Measurements from ENCODE around the gene KLF6.

The KLF6 gene

DNA sequence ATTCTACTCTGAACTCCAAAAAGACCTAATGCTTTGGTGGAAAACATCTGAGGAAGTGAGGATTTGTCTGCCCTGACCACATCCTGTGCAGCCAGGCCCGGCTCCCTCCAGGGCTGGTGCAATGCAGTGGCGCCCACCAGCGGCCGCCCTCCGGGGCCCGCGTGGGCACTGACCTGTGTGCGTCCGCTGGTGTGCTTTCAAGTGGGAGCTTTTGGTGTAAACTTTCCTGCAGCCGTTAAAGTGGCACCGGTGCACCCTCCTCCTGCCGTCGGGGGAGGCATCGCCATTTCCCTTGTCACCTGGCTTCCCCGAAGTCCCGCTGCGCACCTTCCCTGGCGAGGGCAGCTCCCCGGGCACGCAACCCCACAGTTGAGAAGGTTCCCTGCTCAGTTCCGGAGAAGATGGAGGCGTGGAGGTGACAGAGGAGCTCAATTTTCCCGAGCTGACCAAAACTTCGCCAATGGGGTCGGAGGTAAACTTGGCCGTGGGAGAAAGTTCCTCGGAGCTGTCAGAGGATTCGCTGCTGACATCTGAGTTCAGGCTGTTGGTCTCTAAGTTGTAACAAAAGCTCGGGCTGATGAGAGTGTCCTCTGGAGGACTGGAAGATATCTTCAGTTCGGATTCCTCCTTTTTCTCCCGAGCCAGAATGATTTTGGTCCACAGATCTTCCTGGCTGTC is 3.4 kb downstream of the KLF6 start:
- Mint-ChIP-seq H3K27ac (no peak overlapping the region), H3K9me3 (no peaks in the 10 kb centered on the region), H3K27me3 (ENCODE audit: low read depth, poor library complexity) (no peaks in the 10 kb centered on the region), H3K36me3 (ENCODE audit: low read depth) (peaks cover 54% of the 10 kb centered on the region), H3K4me1 (peaks cover 52% of the 10 kb centered on the region), H3K4me3 (peak overlapping the region; percentile 98)
- TF ChIP-seq, protein P1, sequence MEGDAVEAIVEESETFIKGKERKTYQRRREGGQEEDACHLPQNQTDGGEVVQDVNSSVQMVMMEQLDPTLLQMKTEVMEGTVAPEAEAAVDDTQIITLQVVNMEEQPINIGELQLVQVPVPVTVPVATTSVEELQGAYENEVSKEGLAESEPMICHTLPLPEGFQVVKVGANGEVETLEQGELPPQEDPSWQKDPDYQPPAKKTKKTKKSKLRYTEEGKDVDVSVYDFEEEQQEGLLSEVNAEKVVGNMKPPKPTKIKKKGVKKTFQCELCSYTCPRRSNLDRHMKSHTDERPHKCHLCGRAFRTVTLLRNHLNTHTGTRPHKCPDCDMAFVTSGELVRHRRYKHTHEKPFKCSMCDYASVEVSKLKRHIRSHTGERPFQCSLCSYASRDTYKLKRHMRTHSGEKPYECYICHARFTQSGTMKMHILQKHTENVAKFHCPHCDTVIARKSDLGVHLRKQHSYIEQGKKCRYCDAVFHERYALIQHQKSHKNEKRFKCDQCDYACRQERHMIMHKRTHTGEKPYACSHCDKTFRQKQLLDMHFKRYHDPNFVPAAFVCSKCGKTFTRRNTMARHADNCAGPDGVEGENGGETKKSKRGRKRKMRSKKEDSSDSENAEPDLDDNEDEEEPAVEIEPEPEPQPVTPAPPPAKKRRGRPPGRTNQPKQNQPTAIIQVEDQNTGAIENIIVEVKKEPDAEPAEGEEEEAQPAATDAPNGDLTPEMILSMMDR (IDR thresholded peaks at IDR 0.05): no peak
- no peak for DNase-seq

DNA sequence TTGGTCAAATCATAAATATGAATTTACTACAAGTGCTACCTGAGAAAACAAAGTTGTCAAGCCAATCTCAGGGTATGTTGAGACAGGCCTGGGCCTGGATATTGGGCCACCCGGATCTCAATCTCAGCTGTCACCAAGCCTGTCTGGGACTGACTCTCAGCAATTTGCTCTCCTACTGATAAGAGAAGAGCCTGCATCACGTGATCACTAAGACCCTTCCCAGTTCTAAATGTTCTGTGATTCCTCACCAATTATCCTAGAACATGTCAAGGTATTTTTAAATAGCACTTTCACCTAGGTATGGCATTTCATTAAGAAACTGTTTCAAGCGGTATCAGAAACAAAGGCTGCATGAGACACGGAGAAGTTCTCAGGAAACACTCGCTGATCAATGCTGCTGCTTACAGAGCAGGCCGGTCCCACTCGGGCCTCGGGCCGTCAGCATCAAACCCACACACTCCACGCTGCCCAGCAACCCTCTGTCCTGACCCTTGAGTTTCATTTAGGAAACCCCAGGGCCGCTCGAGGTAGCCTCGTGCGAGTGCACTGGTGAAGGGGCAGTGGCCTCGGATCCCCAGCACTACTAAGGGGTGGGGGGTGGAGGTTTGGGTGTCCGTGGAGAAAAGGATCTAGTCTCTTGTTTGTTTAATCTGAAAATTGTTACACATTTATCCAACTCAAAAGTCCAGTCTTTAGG is 4.1 kb downstream of the KLF6 start:
- peaks cover 51% of the 10 kb centered on the region for H3K4me1 Mint-ChIP-seq
- no peaks in the 10 kb centered on the region for H3K9me3 Mint-ChIP-seq
- TF ChIP-seq, protein P1 (IDR thresholded peaks at IDR 0.05): no peak
- peaks cover 3% of the 10 kb centered on the region for H3K27me3 Mint-ChIP-seq (ENCODE audit: low read depth, poor library complexity)
- no peak overlapping the region for H3K4me3 Mint-ChIP-seq
- no peak overlapping the region for H3K27ac Mint-ChIP-seq
- no peak for DNase-seq
- peaks cover 59% of the 10 kb centered on the region for H3K36me3 Mint-ChIP-seq (ENCODE audit: low read depth)

DNA sequence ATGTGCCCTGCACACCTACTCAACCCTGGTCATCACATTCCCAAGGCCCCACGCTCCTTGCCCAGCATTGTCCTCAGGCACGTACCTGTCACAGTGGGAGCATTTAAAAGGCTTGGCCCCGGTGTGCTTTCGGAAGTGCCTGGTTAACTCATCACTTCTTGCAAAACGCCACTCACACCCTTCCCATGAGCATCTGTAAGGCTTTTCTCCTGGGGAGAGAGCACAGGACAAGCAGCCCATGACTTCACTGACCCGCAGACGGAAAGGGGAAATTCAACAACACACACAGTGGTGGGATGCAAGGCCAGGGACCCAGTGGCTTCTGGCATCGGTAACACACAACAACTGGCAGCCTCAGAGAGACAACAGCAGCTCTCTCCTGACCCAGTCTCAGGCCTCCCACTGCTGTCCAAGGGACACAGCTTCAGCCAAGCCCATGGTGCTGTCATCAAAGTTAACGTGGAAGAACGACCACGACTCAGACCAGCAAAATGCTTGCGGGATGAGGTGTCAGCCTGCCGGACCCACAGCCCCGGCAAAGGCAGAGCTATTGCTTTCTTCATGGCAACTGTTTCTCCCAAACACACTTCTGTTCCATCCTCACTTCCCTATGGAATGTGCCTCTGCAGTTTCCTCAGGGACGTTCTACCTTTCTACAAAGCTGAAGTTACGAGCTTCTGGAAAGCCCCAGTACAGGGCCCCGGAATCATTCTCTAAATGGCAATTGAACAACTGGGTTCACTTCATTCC is 4.8 kb downstream of the KLF6 start:
- Mint-ChIP-seq H3K27ac (peak overlapping the region; percentile 19), H3K27me3 (ENCODE audit: low read depth, poor library complexity) (peaks cover 5% of the 10 kb centered on the region), H3K9me3 (no peaks in the 10 kb centered on the region), H3K36me3 (ENCODE audit: low read depth) (peaks cover 67% of the 10 kb centered on the region), H3K4me1 (peaks cover 58% of the 10 kb centered on the region), H3K4me3 (peak overlapping the region; percentile 40)
- no peak for DNase-seq
- TF ChIP-seq, protein P1 (IDR thresholded peaks at IDR 0.05): no peak

DNA sequence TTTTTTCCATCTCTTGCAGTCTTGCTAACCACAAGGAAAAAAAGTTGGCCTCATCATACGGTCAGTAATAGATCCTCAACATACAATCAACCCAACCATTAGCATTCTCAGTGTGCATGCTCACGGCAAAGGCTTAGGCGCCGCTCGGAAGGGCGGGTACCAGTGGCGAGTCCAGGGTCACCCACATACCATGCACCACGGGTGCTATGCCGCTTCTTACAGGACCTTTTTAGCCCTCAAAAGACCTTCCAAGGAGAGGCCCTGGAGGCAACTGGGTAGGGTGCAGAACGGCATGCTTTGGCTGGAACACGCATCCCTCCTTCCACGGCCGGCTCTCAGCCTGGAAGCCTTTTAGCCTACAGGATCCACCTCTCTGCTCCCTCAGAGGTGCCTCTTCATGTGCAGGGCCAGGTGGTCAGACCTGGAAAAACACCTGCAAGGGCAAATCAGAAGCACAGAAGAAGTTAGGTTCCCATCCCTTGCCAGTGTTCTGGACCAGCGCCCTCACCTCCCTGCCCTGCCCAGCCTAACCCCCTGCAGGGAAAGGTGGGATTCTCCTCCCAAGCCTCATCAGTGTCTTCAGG is 5.8 kb downstream of the KLF6 start:
- Mint-ChIP-seq H3K4me1 (peaks cover 58% of the 10 kb centered on the region), H3K27ac (no peak overlapping the region), H3K36me3 (ENCODE audit: low read depth) (peaks cover 67% of the 10 kb centered on the region)

DNA sequence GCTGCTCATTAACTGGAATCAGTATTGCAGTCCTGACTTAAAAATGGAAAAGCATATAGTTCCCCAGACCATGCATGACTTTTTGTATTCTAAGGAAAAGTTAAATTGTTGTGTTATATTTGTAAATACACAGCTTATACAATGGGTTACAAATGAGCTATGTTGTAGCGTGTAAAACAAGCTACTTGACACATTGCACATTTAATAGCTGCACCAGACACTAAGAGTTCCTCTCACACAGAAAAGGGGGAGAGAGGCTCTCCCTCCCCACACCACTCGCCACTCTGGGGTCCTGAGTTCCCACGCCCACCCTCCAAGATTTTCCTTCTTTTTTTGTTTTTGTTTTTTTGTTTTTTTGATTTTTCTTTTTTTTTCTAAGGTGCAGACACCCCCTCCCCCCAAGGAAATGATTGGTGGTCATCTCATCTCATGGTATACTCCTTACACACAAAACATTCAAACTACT is 6.3 kb downstream of the KLF6 start:
- TF ChIP-seq, protein P1 (IDR thresholded peaks at IDR 0.05): no peak
- H3K4me3 Mint-ChIP-seq: no peak overlapping the region
- H3K27me3 Mint-ChIP-seq (ENCODE audit: low read depth, poor library complexity): peaks cover 7% of the 10 kb centered on the region
- H3K4me1 Mint-ChIP-seq: peaks cover 58% of the 10 kb centered on the region
- no peaks in the 10 kb centered on the region for H3K9me3 Mint-ChIP-seq
- H3K27ac Mint-ChIP-seq: no peak overlapping the region
- peaks cover 67% of the 10 kb centered on the region for H3K36me3 Mint-ChIP-seq (ENCODE audit: low read depth)
- DNase-seq: no peak

More for the DNA sequence above, 5.8 kb downstream of the KLF6 start:
- Mint-ChIP-seq H3K9me3 (no peaks in the 10 kb centered on the region), H3K4me3 (no peak overlapping the region), H3K27me3 (ENCODE audit: low read depth, poor library complexity) (peaks cover 5% of the 10 kb centered on the region)
- no peak for DNase-seq
- TF ChIP-seq, protein P1 (IDR thresholded peaks at IDR 0.05): no peak

All from nephron progenitor cell (in vitro differentiated cells).